Ureter (tissue), 1 donor: Measurements from ENCODE around the gene OR52D1. TPM values are rescaled to one million over a fixed set of nuclear protein-coding genes. Genes with fewer than 3 reads are reported as not detected.

Experiments used
- DNase-seq: peaks from one replicate; pipeline ENCODE4 v3.0.0-alpha.2; 2020; ENCODE audit warnings: low spot score
- total RNA-seq: library from RNA; stranded (reverse); gene quantifications from one replicate; pipeline ENCODE4 v1.2.4, GENCODE V29; 2023
- donor health status: DM: yes; HTN: yes; CAD: no.

Gene OR52D1
- total RNA-seq, 1 donor from 2014 or later = not detected

- no peak for DNase-seq
Measured at GRCh38 chr11:5514841-5515240, 26.4 kb downstream of the OR52D1 start.

- no peak for DNase-seq
Measured at GRCh38 chr11:5516599-5516998, 28.1 kb downstream of the OR52D1 start, which contains the start of gene UBQLNL. UBQLNL (minus strand) TSS chr11:5516699; CDS start chr11:5516441, 258 bp downstream.

GRCh38 chr11:5521540-5521939 is 33.1 kb downstream of the OR52D1 start:
- no peak for DNase-seq

GRCh38 chr11:5522308-5522707 is 33.8 kb downstream of the OR52D1 start:
- no peak for DNase-seq

GRCh38 chr11:5524756-5525155 is 36.3 kb downstream of the OR52D1 start:
- DNase-seq = no peak

GRCh38 chr11:5527716-5528115 is 39.2 kb downstream of the OR52D1 start:
- DNase-seq = no peak

GRCh38 chr11:5528495-5528894 is 40.0 kb downstream of the OR52D1 start:
- DNase-seq = no peak

- DNase-seq = no peak
Measured at GRCh38 chr11:5531053-5531831, 42.8 kb downstream of the OR52D1 start.

GRCh38 chr11:5534046-5534445 is 45.6 kb downstream of the OR52D1 start:
- no peak for DNase-seq

GRCh38 chr11:5536482-5536881 is 48.0 kb downstream of the OR52D1 start:
- no peak for DNase-seq

Other genes with a start within 250 kb of the OR52D1 start
- not detected for gene HBG1, start 238.8 kb upstream of the OR52D1 start, total RNA-seq
- not detected for gene HBG2, start 233.9 kb upstream of the OR52D1 start, total RNA-seq
- gene HBE1, start 218.7 kb upstream of the OR52D1 start, total RNA-seq = not detected
- gene OR51B4, start 186.7 kb upstream of the OR52D1 start, total RNA-seq = 0.42 TPM
- not detected for gene OR51B2, start 164.4 kb upstream of the OR52D1 start, total RNA-seq
- gene OR51B5, start 145.2 kb upstream of the OR52D1 start, total RNA-seq = 0.99 TPM
- gene OR51B6, start 137.2 kb upstream of the OR52D1 start, total RNA-seq = not detected
- gene OR51M1, start 104.9 kb upstream of the OR52D1 start, total RNA-seq = not detected
- gene OR51Q1, start 66.6 kb upstream of the OR52D1 start, total RNA-seq = not detected
- 0.70 TPM for gene OR51I1, start 47.2 kb upstream of the OR52D1 start, total RNA-seq
- gene OR51I2, start 39.4 kb upstream of the OR52D1 start, total RNA-seq = not detected
- 0.70 TPM for gene UBQLN3, start 21.3 kb downstream of the OR52D1 start, total RNA-seq
- 1.4 TPM for gene UBQLNL, start 28.0 kb downstream of the OR52D1 start, total RNA-seq
- 0.73 TPM for gene OR52H1, start 59.9 kb downstream of the OR52D1 start, total RNA-seq
- not detected for gene OR52B6, start 92.2 kb downstream of the OR52D1 start, total RNA-seq
- gene TRIM6, start 108.0 kb downstream of the OR52D1 start, total RNA-seq = 13.5 TPM
- 9.1 TPM for gene TRIM34, start 136.3 kb downstream of the OR52D1 start, total RNA-seq
- gene TRIM5, start 196.4 kb downstream of the OR52D1 start, total RNA-seq = 34.5 TPM
- gene TRIM22, start 201.1 kb downstream of the OR52D1 start, total RNA-seq = 86.6 TPM
- gene OR56B1, start 247.8 kb downstream of the OR52D1 start, total RNA-seq = 0.26 TPM